Neural progenitor cell (in vitro differentiated cells): ENCODE results near the gene ZNF324. TPM values are rescaled to one million over a fixed set of nuclear protein-coding genes. Genes with fewer than 3 reads are reported as not detected.
"Not testable (repeated sequence)": the region's sequence is repeated elsewhere in the genome, so short reads cannot be mapped to it uniquely, and the experiment has no call there.

Source experiments
- DNase-seq: peaks from one replicate; pipeline ENCODE4 v3.0.0-alpha.2; 2016; ENCODE audit warnings: low spot score
- H2AFZ ChIP-seq: fragments of 200-600 bp; sonication (generic); replicated peaks from 2 replicates; pipeline ENCODE4 v1.6.1; 2016; ENCODE audit warnings: antibody characterized with exemption
- H3F3A ChIP-seq: fragments of 200-600 bp; sonication (generic); 2 replicates; pipeline ENCODE4 v1.6.1; 2016; ENCODE audit warnings: antibody characterized with exemption, low read depth
- H3K27ac ChIP-seq: fragments of 200-600 bp; sonication (generic); 2 replicates; pipeline ENCODE4 v1.5.1; 2016; ENCODE audit warnings: mild to moderate bottlenecking
- H3K27me3 ChIP-seq: fragments of 200-600 bp; sonication (generic); 2 replicates; pipeline ENCODE4 v1.6.1; 2016; ENCODE audit warnings: mild to moderate bottlenecking, moderate library complexity
- H3K36me3 ChIP-seq: fragments of 200-600 bp; sonication (generic); 2 replicates; pipeline ENCODE4 v1.5.1; 2016
- H3K4me1 ChIP-seq: fragments of 200-600 bp; sonication (generic); 2 replicates; pipeline ENCODE4 v1.6.1; 2016; ENCODE audit warnings: mixed run types
- H3K4me2 ChIP-seq: fragments of 200-600 bp; sonication (generic); 2 replicates; pipeline ENCODE4 v1.6.1; 2016
- H3K4me3 ChIP-seq: fragments of 200-600 bp; sonication (generic); 2 replicates; pipeline ENCODE4 v1.5.1; 2016
- H3K79me2 ChIP-seq: fragments of 200-600 bp; sonication (generic); 2 replicates; pipeline ENCODE4 v1.6.1; 2016; ENCODE audit warnings: low read depth
- H3K9ac ChIP-seq: fragments of 200-600 bp; sonication (generic); 2 replicates; pipeline ENCODE4 v1.6.1; 2016
- H3K9me3 ChIP-seq: fragments of 200-600 bp; sonication (generic); 2 replicates; pipeline ENCODE4 v1.5.1; 2016; ENCODE audit warnings: low read depth
- H4K20me1 ChIP-seq: fragments of 200-600 bp; sonication (generic); 2 replicates; pipeline ENCODE4 v1.6.1; 2016; ENCODE audit warnings: low read depth
- H3K27ac Mint-ChIP-seq: 3 replicates; pipeline ENCODE4 v1.8.0; 2021; ENCODE audit warnings: mixed read lengths
- H3K27me3 Mint-ChIP-seq: 2 replicates; pipeline ENCODE4 v1.8.0; 2022; ENCODE audit warnings: low read depth, mild to moderate bottlenecking, inconsistent platforms, moderate library complexity, mixed read lengths; ENCODE audit not compliant: insufficient read depth
- H3K36me3 Mint-ChIP-seq: 3 replicates; pipeline ENCODE4 v1.8.0; 2021; ENCODE audit warnings: mixed read lengths
- H3K4me1 Mint-ChIP-seq: 3 replicates; pipeline ENCODE4 v1.8.0; 2021; ENCODE audit warnings: mixed read lengths
- H3K4me3 Mint-ChIP-seq: 3 replicates; pipeline ENCODE4 v1.8.0; 2021; ENCODE audit warnings: mild to moderate bottlenecking, moderate library complexity, mixed read lengths
- H3K9me3 Mint-ChIP-seq: 3 replicates; pipeline ENCODE4 v1.8.0; 2020; ENCODE audit warnings: mixed read lengths
- CTCF ChIP-seq: fragments of 200-600 bp; sonication (generic); IDR thresholded peaks from 2 replicates; pipeline ENCODE4 v1.5.1; 2017; ENCODE audit warnings: antibody characterized with exemption, mild to moderate bottlenecking
- EZH2 ChIP-seq: fragments of 200-600 bp; sonication (generic); IDR thresholded peaks from 2 replicates; pipeline ENCODE4 v1.6.1; 2017; ENCODE audit warnings: antibody characterized with exemption, mild to moderate bottlenecking, moderate library complexity
- EZH2phosphoT487 ChIP-seq: fragments of 200-600 bp; sonication (generic); IDR thresholded peaks from 2 replicates; pipeline ENCODE4 v1.6.1; 2017; ENCODE audit warnings: antibody characterized with exemption
- total RNA-seq: library from RNA; depleted of rRNA; stranded (reverse); fragments of >200 nt; gene quantifications from 2 replicates; pipeline ENCODE4 v1.2.3, GENCODE V29; 2015; ENCODE audit warnings: low replicate concordance

The ZNF324 gene
- total RNA-seq, 1 donor from 2014 or later, result 4.2 TPM

GRCh38 chr19:58466089-58466759 is 656 bp upstream of the ZNF324 start:
- Histone ChIP-seq H3F3A (peaks cover 5% of the 10 kb centered on the region), H3K27ac (no peak overlapping the region), H3K4me2 (peak overlapping the region; percentile 79), H2AFZ (peak overlapping the region; percentile 75), H4K20me1 (peaks cover 9% of the 10 kb centered on the region), H3K79me2 (peaks cover 9% of the 10 kb centered on the region), H3K4me3 (peak overlapping the region; percentile 80), H3K9ac (no peak overlapping the region), H3K4me1 (no peaks in the 10 kb centered on the region), H3K27me3 (peaks cover 12% of the 10 kb centered on the region), H3K36me3 (no peaks in the 10 kb centered on the region), H3K9me3 (no peaks in the 10 kb centered on the region)
- H3K4me1 Mint-ChIP-seq, result peaks cover 19% of the 10 kb centered on the region
- peak overlapping the region; percentile 53 for H3K27ac Mint-ChIP-seq
- H3K9me3 Mint-ChIP-seq, result no peaks in the 10 kb centered on the region
- no peaks in the 10 kb centered on the region for H3K36me3 Mint-ChIP-seq
- no peak for DNase-seq
- TF ChIP-seq EZH2 (no peak), EZH2phosphoT487 (no peak), CTCF (no peak)
- peaks cover 2% of the 10 kb centered on the region for H3K27me3 Mint-ChIP-seq
- peak overlapping the region; percentile 85 for H3K4me3 Mint-ChIP-seq

DNA sequence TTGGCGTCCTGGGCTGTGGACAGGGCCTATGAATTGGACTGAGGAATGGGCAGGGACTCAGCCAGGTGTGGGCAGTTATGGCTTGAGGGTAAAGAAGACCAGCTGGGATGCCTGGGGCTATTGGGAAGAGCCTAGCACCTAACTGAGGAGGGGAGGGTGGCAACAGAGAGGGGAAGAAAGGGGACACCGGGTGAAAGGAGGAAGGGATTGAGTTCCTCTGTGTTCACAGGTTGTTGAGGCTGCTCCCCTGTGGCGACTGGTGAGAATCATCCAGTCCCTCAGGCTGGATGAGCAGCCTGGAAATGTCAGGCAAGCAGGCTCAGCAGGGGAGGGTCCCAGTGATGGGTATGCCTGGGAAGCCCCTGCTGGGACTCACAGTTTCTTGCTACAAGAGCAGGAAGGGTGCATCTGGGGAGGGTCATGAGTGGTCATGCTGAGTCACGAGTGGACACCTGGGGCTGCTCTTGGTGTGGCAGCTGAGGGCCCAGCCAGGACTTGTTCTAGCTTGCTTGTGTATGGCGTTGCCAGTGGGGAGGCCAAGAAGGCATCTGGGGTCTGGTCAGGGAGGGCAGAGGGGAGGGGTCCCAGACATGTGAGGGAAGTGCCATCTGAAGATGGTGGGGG is 1.4 kb downstream of the ZNF324 start:
- Histone ChIP-seq H3F3A (peaks cover 5% of the 10 kb centered on the region), H4K20me1 (peaks cover 9% of the 10 kb centered on the region), H2AFZ (no peak overlapping the region), H3K9ac (no peak overlapping the region), H3K4me2 (peak overlapping the region; percentile 79), H3K9me3 (no peaks in the 10 kb centered on the region), H3K79me2 (peaks cover 9% of the 10 kb centered on the region), H3K36me3 (no peaks in the 10 kb centered on the region), H3K4me1 (no peaks in the 10 kb centered on the region), H3K27me3 (peaks cover 12% of the 10 kb centered on the region), H3K4me3 (peak overlapping the region; percentile 15), H3K27ac (no peak overlapping the region)
- Mint-ChIP-seq H3K36me3 (peaks cover 2% of the 10 kb centered on the region), H3K4me3 (peak overlapping the region; percentile 85), H3K27ac (no peak overlapping the region), H3K27me3 (peaks cover 2% of the 10 kb centered on the region), H3K9me3 (no peaks in the 10 kb centered on the region), H3K4me1 (peaks cover 19% of the 10 kb centered on the region)
- TF ChIP-seq EZH2phosphoT487, result no peak
- no peak for TF ChIP-seq CTCF
- no peak for TF ChIP-seq EZH2
- no peak for DNase-seq

- Histone ChIP-seq H3F3A (peaks cover 5% of the 10 kb centered on the region), H3K27me3 (peaks cover 12% of the 10 kb centered on the region), H3K4me2 (no peak overlapping the region), H2AFZ (no peak overlapping the region), H3K79me2 (peaks cover 9% of the 10 kb centered on the region), H3K27ac (no peak overlapping the region), H3K36me3 (no peaks in the 10 kb centered on the region), H3K9ac (no peak overlapping the region), H3K4me1 (no peaks in the 10 kb centered on the region), H3K9me3 (no peaks in the 10 kb centered on the region), H3K4me3 (no peak overlapping the region), H4K20me1 (peaks cover 9% of the 10 kb centered on the region)
- DNase-seq, result no peak
- TF ChIP-seq EZH2phosphoT487 (no peak), EZH2 (no peak), CTCF (no peak)
- Mint-ChIP-seq H3K27me3 (peaks cover 2% of the 10 kb centered on the region), H3K36me3 (peaks cover 2% of the 10 kb centered on the region), H3K9me3 (no peaks in the 10 kb centered on the region), H3K4me1 (peaks cover 20% of the 10 kb centered on the region), H3K27ac (no peak overlapping the region), H3K4me3 (peak overlapping the region; percentile 85)
These were observed 2.5 kb downstream of the ZNF324 start for GRCh38 chr19:58469241-58470013.

GRCh38 chr19:58470837-58471543 is 4.1 kb downstream of the ZNF324 start:
- H3K27ac Mint-ChIP-seq, H3K4me1 ChIP-seq, H3K4me3 ChIP-seq, H3K27ac ChIP-seq, H3K36me3 Mint-ChIP-seq, H3K9ac ChIP-seq, H3K9me3 ChIP-seq, H3K9me3 Mint-ChIP-seq, H3K4me2 ChIP-seq, H3K79me2 ChIP-seq, H3K4me3 Mint-ChIP-seq, H3K36me3 ChIP-seq, H4K20me1 ChIP-seq, DNase-seq, H3K27me3 ChIP-seq, H3K27me3 Mint-ChIP-seq, H2AFZ ChIP-seq: not testable (repeated sequence)
- H3K4me1 Mint-ChIP-seq, result peaks cover 25% of the 10 kb centered on the region
- peaks cover 18% of the 10 kb centered on the region for H3F3A ChIP-seq
